HG02840 (cell line): Measurements from ENCODE around the gene LMLN.
"Not testable (repeated sequence)": the region's sequence is repeated elsewhere in the genome, so short reads cannot be mapped to it uniquely, and the experiment has no call there.

ENCODE experiments used
- ATAC-seq: cut with Tn5 transposase; IDR thresholded peaks from one replicate; pipeline ENCODE4 v1.9.1; 2021; ENCODE audit warnings: mild to moderate bottlenecking, moderate library complexity, moderate number of reproducible peaks; ENCODE audit not compliant: unreplicated experiment, low FRiP score

The LMLN gene, protein sequence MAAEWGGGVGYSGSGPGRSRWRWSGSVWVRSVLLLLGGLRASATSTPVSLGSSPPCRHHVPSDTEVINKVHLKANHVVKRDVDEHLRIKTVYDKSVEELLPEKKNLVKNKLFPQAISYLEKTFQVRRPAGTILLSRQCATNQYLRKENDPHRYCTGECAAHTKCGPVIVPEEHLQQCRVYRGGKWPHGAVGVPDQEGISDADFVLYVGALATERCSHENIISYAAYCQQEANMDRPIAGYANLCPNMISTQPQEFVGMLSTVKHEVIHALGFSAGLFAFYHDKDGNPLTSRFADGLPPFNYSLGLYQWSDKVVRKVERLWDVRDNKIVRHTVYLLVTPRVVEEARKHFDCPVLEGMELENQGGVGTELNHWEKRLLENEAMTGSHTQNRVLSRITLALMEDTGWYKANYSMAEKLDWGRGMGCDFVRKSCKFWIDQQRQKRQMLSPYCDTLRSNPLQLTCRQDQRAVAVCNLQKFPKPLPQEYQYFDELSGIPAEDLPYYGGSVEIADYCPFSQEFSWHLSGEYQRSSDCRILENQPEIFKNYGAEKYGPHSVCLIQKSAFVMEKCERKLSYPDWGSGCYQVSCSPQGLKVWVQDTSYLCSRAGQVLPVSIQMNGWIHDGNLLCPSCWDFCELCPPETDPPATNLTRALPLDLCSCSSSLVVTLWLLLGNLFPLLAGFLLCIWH

DNA sequence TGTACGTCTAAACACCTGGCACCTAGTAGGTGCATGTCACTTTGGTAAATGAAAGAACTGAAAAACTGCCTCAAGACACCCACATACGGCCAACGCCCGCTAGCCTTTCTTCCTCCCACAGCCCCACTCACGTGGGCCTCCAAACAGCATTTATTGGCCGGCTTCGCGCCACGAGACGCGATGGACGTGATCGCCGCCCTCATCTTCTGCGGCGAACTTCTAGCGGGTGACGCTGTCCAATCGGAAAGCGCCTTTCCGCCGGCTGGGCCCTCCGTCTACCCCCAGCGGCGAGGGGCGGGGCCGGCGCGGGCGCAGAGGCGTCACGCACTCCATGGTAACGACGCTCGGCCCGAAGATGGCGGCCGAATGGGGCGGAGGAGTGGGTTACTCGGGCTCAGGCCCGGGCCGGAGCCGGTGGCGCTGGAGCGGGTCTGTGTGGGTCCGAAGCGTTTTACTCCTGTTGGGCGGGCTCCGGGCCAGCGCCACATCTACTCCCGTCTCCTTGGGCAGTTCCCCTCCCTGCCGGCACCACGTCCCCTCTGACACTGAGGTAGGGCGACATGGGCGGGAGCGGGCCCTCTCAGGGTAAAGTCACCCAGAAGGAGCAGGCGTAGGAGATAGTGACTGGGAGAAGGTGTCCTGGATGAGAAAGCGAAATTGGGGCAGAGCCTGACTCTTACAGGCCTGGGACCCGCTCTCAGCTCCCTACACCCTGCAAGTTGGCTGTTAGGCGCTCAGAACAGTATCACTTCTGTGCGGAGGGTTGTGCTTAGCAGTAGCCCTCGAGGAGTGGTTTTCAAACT lies at the start of gene LMLN:
Gene LMLN, plus strand, starts transcription at position 327 of the 803 bp plus-strand sequence. Its CDS starts 29 bp downstream, at position 356.
- ATAC-seq, result peak; percentile 93

DNA sequence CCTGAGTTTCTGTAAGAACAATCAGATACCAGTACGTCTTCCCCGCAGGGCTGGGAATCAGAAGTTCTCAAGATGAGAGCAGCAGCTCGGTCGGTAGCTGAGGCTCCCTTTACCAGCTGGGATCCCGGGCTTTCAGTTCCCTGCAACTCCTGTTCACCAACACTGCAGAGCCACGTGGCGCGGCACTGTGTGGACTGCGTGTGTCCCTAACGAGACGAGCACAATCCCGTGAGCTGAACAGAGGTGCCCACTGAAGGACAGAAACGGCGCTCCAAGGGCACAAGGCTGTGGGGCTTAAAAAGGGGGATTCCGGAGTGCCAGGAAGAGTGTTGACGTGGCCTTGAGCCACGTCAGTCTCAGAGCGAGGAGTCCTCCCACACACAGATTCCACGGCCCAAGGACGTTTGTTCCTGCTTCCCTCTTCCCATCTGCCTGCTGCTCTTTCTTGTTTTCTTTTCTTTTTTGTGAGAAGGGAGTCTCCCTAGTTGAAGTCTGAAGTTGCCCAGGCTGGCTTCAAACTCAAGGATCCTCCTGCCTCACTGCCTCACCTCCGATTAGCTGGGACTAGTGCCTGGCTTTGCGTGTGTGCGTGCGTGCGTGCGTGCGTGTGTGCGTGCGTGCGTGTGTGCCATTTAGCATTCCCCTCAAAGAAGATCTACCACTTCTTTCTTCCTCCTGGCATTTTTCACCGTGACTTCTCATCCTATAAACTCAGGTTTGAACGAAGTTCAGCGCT lies 47.1 kb upstream of the LMLN start:
- ATAC-seq, result no peak

DNA sequence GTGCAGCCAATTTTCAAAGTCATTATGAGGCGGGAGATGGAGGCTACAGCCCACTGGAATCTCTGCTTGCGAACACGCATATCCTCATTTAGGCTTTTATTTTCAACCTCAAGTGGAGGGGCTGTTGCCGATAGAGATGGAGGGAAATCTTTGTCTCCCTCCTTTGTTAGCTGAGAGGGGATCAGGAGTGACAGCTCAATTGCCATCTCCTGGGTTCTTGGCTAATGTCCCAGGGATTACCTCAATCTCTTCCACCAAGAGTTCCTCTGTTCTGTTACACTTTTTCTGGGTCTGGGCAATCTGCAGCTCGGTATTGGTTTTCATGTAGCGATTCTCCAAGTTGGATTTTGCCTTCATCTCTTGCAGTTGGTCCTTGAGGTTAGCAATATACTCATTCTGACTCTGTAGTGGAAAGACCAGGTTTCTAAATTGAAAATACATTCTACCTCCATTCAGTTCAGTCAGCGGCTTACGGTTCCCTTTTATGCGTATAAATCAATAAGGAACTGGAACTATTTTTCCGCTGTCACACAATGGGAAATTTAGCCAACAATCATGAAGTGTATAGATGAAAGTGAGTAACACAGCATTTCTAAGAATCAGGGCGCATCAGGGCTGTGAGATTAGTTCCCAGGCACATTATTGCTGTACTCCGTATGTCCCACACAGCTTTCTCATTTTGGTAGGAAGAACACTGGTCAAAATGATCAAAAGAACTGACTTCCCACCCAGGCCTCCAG lies 46.2 kb upstream of the LMLN start:
- no peak for ATAC-seq

DNA sequence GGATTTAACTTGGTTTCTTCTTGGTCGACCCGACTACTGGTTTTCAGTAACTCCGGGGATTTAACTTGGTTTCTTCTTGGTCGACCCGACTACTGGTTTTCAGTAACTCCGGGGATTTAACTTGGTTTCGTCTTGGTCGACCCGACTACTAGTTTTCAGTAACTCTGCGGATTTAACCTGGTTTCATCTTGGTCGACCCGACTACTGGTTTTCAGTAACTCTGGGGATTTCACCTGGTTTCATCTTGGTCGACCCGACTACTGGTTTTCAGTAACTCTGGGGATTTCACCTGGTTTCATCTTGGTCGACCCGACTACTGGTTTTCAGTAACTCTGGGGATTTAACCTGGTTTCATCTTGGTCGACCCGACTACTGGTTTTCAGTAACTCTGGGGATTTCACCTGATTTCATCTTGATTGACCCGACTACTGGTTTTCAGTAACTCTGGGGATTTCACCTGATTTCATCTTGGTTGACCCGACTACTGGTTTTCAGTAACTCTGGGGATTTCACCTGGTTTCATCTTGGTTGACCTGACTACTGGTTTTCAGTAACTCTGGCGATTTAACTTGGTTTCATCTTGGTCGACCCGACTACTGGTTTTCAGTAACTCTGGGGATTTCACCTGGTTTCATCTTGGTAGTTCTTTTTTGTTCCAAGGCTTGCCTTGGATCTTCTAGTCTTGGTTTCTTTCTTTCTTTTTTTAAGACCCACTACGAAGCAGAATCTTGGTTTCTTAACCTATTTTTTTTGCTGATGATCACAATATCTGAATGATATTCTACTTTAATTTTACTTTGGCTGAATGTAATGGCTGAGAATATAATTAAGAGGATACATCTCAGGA lies 38.4 kb upstream of the LMLN start:
- not testable (repeated sequence) for ATAC-seq

DNA sequence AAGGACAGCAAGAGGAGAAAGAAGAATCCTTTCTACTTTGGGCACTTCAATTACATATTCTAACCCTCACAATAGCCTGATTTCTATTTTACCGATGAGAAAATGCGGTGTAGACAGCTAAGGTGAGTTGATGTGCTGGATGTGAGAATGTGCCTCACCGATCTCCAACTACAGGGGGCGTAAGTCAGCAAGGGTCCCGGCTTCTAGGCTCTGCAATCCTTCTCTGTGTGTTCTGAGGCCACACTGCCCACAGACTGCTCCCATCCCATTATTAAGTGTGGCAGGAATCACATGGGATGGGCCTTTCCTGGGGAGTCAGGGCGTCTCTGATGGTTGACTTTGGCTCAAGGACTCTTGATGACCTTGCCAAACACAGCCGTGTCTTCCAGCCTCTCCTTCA lies 33.6 kb upstream of the LMLN start:
- ATAC-seq, result no peak

DNA sequence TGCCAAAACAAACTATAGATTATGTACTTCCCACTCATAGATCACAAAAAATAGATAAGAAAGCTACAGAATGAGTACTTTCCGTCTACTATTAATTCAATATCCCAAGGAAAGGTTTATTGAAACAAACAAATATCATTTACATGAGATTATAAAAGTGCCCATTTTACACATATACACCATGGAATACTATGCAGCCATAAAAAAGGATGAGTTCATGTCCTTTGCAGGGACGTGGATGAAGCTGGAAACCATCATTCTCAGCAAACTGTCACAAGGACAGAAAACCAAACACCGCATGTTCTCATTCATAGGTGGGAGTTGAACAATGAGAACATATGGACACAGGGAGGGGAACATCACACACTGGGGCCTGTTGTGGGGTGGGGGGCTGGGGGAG lies 32.4 kb upstream of the LMLN start:
- ATAC-seq, result not testable (repeated sequence)

DNA sequence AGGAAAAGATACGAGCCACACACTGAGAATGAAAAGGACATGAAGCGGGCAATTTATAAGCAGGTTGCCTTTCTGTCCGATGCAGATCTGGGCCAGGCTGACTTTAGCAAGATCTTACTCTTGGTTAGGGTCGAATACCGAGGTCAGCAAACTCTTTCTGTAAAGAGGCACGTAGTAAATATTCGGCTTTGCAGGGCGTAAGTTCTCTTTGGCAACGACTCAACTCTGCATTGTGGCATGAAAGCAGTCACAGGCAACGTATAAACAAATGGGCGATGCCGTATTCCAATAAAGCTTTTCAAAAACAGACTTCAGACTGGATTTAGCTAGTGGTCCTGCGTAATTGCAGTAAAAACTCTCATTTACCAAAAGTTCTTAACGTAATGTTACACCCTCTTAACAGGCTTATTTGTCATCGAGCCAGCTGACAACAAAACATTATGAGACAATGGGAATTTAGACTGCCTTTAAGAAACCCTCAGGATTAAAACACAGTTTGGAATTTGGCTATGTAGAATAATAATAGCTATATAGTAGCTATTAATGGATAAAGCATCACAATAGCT lies 23.1 kb upstream of the LMLN start:
- ATAC-seq, result no peak

DNA sequence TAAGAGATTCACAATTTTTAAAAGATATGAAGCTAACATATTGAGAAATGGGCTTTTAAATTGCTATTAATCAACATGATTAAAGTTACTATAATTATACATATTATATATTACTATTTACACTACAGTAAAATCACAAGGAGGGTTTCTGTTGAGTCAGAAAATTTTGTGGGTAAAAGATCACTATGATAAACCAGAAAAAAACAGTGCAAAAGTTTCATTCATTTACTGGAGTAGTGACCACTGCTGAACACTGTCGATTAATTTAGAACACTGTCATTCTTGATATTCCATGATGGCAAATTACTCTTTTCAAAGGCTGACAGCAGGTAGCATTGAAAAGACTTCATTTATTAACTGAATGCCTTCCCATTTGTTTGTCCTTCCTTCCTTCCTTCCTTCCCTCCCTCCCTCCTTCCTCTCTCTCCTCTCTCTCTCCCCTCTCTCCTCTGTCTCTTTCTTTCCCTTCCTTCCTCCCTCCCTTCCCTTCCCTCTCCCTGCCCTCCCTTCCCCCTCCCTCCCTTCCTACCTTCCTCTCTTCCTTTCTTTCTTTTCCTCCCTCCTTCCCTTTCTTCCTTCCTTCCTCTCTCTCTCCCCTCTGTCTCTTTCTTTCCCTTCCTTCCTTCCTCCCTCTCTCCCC lies 19.2 kb upstream of the LMLN start:
- no peak for ATAC-seq

DNA sequence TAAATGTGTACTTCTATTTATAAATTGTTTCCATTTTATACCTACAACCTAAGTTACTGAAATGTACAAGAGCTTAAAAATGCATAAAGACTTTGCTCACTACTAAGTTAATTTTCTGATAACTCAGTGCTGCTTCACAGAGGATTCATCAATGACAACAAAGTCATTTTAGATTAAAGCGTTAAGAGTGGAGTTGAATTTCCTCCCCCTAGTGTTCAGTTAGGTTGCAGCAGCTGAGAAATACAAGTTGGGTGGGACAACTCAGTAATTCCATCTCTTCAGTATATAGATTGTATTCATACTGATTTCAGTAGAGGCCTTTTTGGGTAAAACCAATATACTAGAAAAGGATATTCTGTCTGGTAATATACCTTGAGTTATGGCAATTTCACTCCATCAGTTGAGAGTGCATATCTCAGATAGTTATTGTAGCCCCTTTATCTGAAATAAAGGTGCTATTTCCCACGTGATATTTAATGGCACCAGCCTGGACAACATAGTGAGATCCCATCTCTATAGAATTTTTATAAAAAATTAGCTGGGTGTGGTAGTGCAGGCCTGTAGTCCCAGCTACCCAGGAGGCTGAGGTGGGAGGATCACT lies 17.0 kb upstream of the LMLN start:
- no peak for ATAC-seq

DNA sequence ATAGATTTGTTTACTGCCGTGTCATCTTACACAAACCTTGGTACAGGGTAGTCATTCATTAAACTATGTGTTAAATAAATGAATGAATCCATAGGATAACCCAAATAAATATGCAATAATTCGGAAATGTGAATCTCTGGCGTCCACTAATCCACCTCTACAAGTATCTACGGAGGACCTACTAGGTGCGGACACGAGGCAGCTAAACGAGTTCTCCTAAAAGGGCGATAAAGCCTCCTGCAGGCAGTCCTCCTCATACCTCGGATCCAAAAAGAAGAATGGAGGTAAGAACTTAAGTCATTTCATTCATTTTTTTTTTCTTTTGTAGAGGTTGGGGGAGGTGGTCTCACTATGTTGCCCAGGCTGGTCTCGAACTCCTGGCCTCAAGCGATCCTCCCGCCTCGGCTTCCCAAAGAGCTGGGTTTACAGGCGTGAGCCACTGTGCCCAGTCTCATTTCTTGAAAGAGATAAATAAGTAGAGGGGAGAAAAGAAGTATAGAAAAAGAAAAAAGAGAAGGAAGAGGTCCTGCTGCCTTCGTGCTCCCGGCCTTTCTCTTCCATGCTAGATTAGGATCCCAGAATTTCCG lies 10.7 kb upstream of the LMLN start:
- ATAC-seq, result no peak

DNA sequence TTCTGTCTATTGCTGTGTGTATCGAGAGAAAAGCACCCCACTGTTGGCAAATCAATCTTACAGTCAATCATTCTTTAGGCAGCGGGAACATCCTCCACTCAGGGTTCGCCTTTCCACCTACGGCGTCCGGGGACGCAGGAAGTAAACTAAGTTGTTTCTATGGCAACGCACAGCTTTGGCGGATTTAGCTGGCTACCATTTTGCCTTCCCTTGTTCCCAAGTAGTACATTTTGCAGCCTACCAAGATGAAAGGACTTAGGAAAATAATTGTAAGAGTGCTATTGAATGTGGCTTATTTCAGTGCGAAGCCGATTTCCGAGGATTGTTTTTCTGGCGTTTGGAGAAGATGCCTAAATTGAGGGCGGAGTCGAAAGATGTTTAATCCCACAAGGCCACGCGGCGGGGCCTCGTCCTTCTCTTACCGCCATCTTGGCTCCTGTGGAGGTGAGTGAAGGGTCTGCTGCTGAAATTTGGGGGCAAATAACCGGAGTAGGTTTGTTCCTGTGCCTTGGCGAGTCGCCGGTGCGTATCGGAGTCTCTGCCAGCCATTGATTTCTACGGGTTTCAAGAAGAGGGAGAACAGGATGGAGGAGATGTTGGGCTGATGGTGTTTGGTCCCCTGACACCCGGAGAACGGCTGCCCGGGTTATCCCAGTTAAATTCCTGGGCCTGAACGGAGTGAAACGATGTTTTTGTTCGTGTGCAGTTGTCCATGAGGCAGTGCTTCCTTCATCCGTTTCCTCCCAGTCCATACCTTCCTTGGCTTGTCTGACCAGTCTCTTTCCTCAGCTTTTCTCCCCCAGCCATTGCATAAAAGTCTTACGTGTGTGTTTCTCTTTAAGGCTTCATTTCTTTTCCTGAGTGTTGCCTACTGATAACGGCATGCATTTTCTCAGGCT lies 10.0 kb upstream of the LMLN start, which contains the start of gene RPL35A:
Gene RPL35A, plus strand, starts transcription at position 413 of the 899 bp plus-strand sequence. CDS start 778 bp downstream, outside the sequence.
- peak; percentile 91 for ATAC-seq

DNA sequence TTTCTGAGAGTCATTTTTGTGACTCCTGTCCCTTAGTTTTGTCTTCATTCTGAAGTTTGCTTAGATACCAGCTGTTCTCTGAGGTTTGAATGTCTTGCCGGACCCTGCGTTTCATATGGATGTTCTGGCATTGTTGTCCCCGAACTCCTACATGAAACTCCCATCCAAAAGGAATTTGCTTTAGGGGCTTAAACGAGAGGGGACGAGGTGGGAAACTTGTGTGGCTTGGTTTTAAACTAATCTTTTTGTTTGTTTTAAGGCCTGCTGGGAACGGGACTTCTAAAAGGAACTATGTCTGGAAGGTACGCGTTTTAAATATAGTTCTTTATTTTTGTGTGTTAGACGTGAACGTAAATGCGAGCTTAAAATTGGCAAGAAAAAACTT lies 9.3 kb upstream of the LMLN start:
- no peak for ATAC-seq

DNA sequence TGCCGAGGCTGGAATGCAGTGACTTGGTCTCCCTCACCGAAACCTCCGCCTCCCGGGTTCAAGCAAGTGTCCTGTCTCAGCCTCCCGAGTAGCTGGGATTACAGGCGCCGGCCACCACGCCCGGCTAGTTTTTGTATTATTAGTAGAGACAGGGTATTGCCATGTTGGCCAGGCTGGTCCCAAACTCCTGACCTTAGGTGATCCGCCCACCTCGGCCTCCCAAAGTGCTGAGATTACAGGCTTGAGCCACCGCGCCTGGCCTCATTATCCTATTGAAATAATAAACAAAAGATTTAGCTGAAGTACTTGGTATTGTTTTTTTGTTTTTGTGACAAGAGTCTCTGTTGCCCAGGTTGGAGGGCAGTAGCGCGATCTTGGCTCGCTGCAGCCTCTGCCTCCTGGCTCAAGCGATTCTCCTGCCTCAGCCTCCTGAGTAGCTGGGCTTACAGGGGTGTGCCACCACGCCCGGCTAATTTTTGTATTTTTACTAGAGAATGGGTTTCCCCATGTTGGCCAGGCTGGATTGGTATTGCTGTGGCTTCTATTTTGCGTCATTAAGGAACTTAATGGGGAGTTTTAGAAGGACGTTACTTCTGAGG lies 8.5 kb upstream of the LMLN start:
- no peak for ATAC-seq

DNA sequence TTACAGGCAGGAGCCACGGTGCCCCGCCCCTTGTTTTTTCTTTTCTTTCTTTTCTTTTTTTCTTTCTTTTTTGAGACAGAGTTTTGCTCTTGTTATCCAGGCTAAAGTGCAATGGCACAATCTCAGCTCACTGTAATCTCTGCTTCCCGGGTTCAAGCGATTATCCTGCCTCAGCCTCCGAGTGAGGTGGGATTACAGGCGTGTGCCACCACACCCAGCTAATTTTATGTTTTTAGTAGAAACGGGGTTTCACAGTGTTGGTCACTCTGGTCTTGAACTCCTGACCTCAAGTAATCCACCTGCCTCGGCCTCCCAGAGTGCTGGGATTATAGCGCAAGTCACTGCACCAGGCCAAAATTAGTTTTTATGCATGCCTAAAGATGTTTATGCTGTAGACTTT lies 7.6 kb upstream of the LMLN start:
- ATAC-seq, result no peak

DNA sequence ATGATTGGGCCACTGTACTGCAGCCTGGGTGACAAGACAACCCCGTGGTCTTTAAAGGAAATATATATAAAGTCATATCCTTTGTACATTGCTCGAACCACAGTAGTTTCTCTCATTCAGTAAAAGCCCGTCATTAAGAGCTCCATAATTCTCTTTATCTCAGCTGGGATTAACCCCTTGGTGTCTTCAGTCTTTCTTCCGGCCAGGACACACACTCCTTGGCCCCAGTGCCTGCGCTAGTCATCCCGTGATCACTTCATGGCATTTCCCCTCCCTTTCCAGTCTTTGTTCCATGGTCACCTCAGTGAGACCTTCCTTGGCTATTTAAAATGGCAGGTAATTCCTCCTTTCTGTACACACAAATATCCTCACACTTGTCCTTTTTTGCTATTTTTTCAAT lies 6.7 kb upstream of the LMLN start:
- no peak for ATAC-seq

DNA sequence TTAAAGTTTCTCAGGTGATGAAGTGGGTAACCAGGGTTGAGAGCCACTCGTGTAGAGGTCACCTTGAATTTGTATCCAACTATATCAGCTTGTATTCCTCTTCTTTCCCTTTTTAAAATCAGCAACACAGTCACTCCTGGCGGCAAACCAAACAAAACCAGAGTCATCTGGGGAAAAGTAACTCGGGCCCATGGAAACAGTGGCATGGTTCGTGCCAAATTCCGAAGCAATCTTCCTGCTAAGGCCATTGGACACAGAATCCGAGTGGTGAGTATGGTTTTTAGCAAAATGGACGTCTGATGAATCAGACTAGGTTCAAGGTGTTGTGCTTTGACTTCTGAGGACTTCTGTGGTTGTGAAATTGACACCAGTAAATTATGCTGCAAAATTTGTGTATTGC lies 6.1 kb upstream of the LMLN start:
- ATAC-seq, result no peak
